NCI-H1436 (cell line): ENCODE measurements around the gene ARHGAP24.

Source experiments
- DNase-seq: peaks from one replicate; lab custom pipeline; 2025; lab: John Stamatoyannopoulos, UW

ARHGAP24 gene

GRCh38 chr4:86026720-86027119 is 551.8 kb downstream of the ARHGAP24 start:
- DNase-seq = no peak

- DNase-seq = no peak
Observed at GRCh38 chr4:86031927-86032326, 557.0 kb downstream of the ARHGAP24 start.

GRCh38 chr4:86032476-86033022 is 557.6 kb downstream of the ARHGAP24 start:
- no peak for DNase-seq

GRCh38 chr4:86033171-86033570 is 558.2 kb downstream of the ARHGAP24 start:
- no peak for DNase-seq

GRCh38 chr4:86034616-86035015 is 559.7 kb downstream of the ARHGAP24 start:
- no peak for DNase-seq

GRCh38 chr4:86035688-86036087 is 560.7 kb downstream of the ARHGAP24 start:
- DNase-seq = no peak

GRCh38 chr4:86036736-86037135 is 561.8 kb downstream of the ARHGAP24 start:
- DNase-seq = no peak

GRCh38 chr4:86038037-86038436 is 563.1 kb downstream of the ARHGAP24 start:
- DNase-seq = no peak

GRCh38 chr4:86043755-86044592 is 569.0 kb downstream of the ARHGAP24 start:
- DNase-seq = peak; percentile 60

- no peak for DNase-seq
Observed at GRCh38 chr4:86044593-86044985, 569.6 kb downstream of the ARHGAP24 start.

GRCh38 chr4:86048426-86048825 is 573.5 kb downstream of the ARHGAP24 start:
- no peak for DNase-seq

GRCh38 chr4:86050496-86050895 is 575.5 kb downstream of the ARHGAP24 start:
- DNase-seq = no peak
